A673 (cell line): ENCODE data around the gene CSNK1D. TPM values are rescaled to one million over a fixed set of nuclear protein-coding genes. Genes with fewer than 3 reads are reported as not detected.
"Not testable (repeated sequence)": the region's sequence is repeated elsewhere in the genome, so short reads cannot be mapped to it uniquely, and the experiment has no call there.

Experiments
- BruUV-seq: library from RNA; stranded (reverse); fragments of 400-500 nt; replicated peaks from 2 replicates; lab custom pipeline; 2021; lab: Mats Ljungman, UMichigan
- CTCF ChIA-PET: fragments of 300-600 bp; sonication (Branson Sonifier 250); formaldehyde crosslinking; loops from one replicate; lab custom pipeline; 2022; ENCODE audit warnings: antibody characterized with exemption; lab: Charles Lee
- POLR2A ChIA-PET: fragments of 300-600 bp; sonication (Branson Sonifier 250); formaldehyde crosslinking; loops from one replicate; lab custom pipeline; 2022; ENCODE audit warnings: antibody characterized with exemption; ENCODE audit not compliant: low non-redundant PET; lab: Charles Lee
- DNase-seq: peaks from one replicate; pipeline ENCODE4 v3.0.0-alpha.2; 2015; ENCODE audit warnings: low spot score
- H3K27ac ChIP-seq: fragments of 200-600 bp; sonication (generic); 2 replicates; pipeline ENCODE4 v1.5.1; 2016; ENCODE audit warnings: mixed run types, low read depth, mild to moderate bottlenecking, mixed read lengths, antibody characterized with exemption, low read length; ENCODE audit not compliant: poor library complexity, severe bottlenecking
- H3K27me3 ChIP-seq: fragments of 200-600 bp; sonication (generic); replicated peaks from 2 replicates; pipeline ENCODE4 v1.6.1; 2017; ENCODE audit warnings: mixed run types, low read depth, mild to moderate bottlenecking, mixed read lengths, antibody characterized with exemption, low read length; ENCODE audit not compliant: insufficient read depth, poor library complexity
- H3K36me3 ChIP-seq: fragments of 200-600 bp; sonication (generic); 2 replicates; pipeline ENCODE4 v1.6.1; 2016; ENCODE audit warnings: mixed run types, mild to moderate bottlenecking, mixed read lengths, antibody characterized with exemption, low read length; ENCODE audit not compliant: insufficient read depth, poor library complexity, severe bottlenecking
- H3K4me1 ChIP-seq: fragments of 200-600 bp; sonication (generic); 2 replicates; pipeline ENCODE4 v1.6.1; 2017; ENCODE audit warnings: mixed run types, mild to moderate bottlenecking, mixed read lengths, antibody characterized with exemption, low read length; ENCODE audit not compliant: insufficient read depth, poor library complexity, severe bottlenecking
- H3K4me3 ChIP-seq: fragments of 200-600 bp; sonication (generic); 2 replicates; pipeline ENCODE4 v1.5.1; 2016; ENCODE audit warnings: low read depth, mixed run types, mild to moderate bottlenecking, mixed read lengths, low read length; ENCODE audit not compliant: poor library complexity, severe bottlenecking
- H3K9me3 ChIP-seq: fragments of 200-600 bp; sonication (generic); 2 replicates; pipeline ENCODE4 v1.6.1; 2016; ENCODE audit warnings: mixed run types, low read depth, mild to moderate bottlenecking, mixed read lengths, antibody characterized with exemption, low read length; ENCODE audit not compliant: poor library complexity, severe bottlenecking
- CTCF ChIP-seq: fragments of 300-800, 200-600 bp; sonication (generic); conservative IDR thresholded peaks from 2 replicates; pipeline ENCODE4 v1.5.1; 2017; ENCODE audit warnings: low read depth, mild to moderate bottlenecking, antibody characterized with exemption, low read length, moderate library complexity, mixed read lengths
- EZH2 ChIP-seq: fragments of 200-600 bp; sonication (generic); IDR thresholded peaks from 2 replicates; pipeline ENCODE4 v1.6.1; 2017; ENCODE audit warnings: borderline replicate concordance, low read depth, mild to moderate bottlenecking, mixed read lengths, antibody characterized with exemption, low read length; ENCODE audit not compliant: poor library complexity, severe bottlenecking
- intact Hi-C: fragments of 100-400 bp; cut with micrococcal nuclease; formaldehyde crosslinking; loops from one replicate; pipeline ENCODE4 v1.10.0; 2022; ENCODE audit not compliant: unreplicated experiment
- microRNA-seq: library from miRNA; unstranded; fragments of <30 nt; microRNA quantifications from one replicate; pipeline ENCODE4 v1.2.0, GENCODE V29; 2021
- total RNA-seq: library from RNA; stranded (reverse); gene quantifications from 2 replicates; pipeline ENCODE4 v1.2.3, GENCODE V29; 2021

CSNK1D gene
- total RNA-seq, 1 experiment from 2014 or later, result 150 TPM

GRCh38 chr17:82194765-82195164, 78.7 kb downstream of the CSNK1D start:
- ChIA-PET POLR2A (no interaction called here), CTCF (no interaction called here)
- H3K4me1 ChIP-seq, result no peaks in the 10 kb centered on the region
- intact Hi-C loops, result no loop called here
- peaks cover 22% of the 10 kb centered on the region for H3K36me3 ChIP-seq
- BruUV-seq, result no TSS peak
- H3K27ac ChIP-seq, result no peak overlapping the region
- no peak for DNase-seq
- H3K27me3 ChIP-seq, result no peaks in the 10 kb centered on the region
- TF ChIP-seq EZH2, result no peak
- TF ChIP-seq CTCF, result no peak
- no peak overlapping the region for H3K4me3 ChIP-seq
- no peaks in the 10 kb centered on the region for H3K9me3 ChIP-seq

GRCh38 chr17:82193520-82194220, 79.8 kb downstream of the CSNK1D start:
- POLR2A ChIA-PET, result no interaction called here
- CTCF ChIA-PET, result no interaction called here
- Histone ChIP-seq H3K4me3 (no peak overlapping the region), H3K9me3 (no peaks in the 10 kb centered on the region), H3K27ac (no peak overlapping the region), H3K4me1 (no peaks in the 10 kb centered on the region), H3K27me3 (no peaks in the 10 kb centered on the region), H3K36me3 (peaks cover 22% of the 10 kb centered on the region)
- DNase-seq, result no peak
- intact Hi-C loops, result no loop called here
- no TSS peak for BruUV-seq
- TF ChIP-seq EZH2 (no peak), CTCF (no peak)

- H3K27me3 ChIP-seq, POLR2A ChIA-PET, DNase-seq, H3K9me3 ChIP-seq, BruUV-seq, CTCF ChIA-PET, H3K4me1 ChIP-seq, H3K27ac ChIP-seq, intact Hi-C loops, H3K4me3 ChIP-seq: not testable (repeated sequence)
- peaks cover 20% of the 10 kb centered on the region for H3K36me3 ChIP-seq
Observed at GRCh38 chr17:82193050-82193449, 80.5 kb downstream of the CSNK1D start.

Small RNA genes within 50 kb of the gene (microRNA-seq; reads per million reads assigned to microRNA genes)
- gene MIR6787, result not detected

Other genes starting within 250 kb of the CSNK1D start
- gene RAC3, start 242.0 kb downstream of the CSNK1D start, total RNA-seq, result 24.8 and 42.0 TPM in 2 replicates
- gene DCXR, start 236.0 kb downstream of the CSNK1D start, total RNA-seq, result 140 and 191 TPM in 2 replicates
- gene RFNG, start 221.9 kb downstream of the CSNK1D start, total RNA-seq, result 31.5 and 39.4 TPM in 2 replicates
- 162 and 192 TPM in 2 replicates for gene GPS1, start 221.8 kb downstream of the CSNK1D start, total RNA-seq
- gene DUS1L, start 207.9 kb downstream of the CSNK1D start, total RNA-seq, result 139 and 143 TPM in 2 replicates
- gene FASN, start 175.5 kb downstream of the CSNK1D start, total RNA-seq, result 591 and 676 TPM in 2 replicates
- 43.6 and 58.8 TPM in 2 replicates for gene CCDC57, start 60.9 kb downstream of the CSNK1D start, total RNA-seq
- gene SLC16A3, start 44.7 kb downstream of the CSNK1D start, total RNA-seq, result 0.97 and 2.8 TPM in 2 replicates
- not detected in 2 replicates for gene CD7, start 43.9 kb upstream of the CSNK1D start, total RNA-seq
- gene SECTM1, start 60.1 kb upstream of the CSNK1D start, total RNA-seq, result 1.4 and 2.8 TPM in 2 replicates
- 0.39 and 1.2 TPM in 2 replicates for gene TEX19, start 85.5 kb upstream of the CSNK1D start, total RNA-seq
- 0.52 and 0.58 TPM in 2 replicates for gene UTS2R, start 98.1 kb upstream of the CSNK1D start, total RNA-seq
- gene HEXD, start 144.6 kb upstream of the CSNK1D start, total RNA-seq, result 20.1 and 24.0 TPM in 2 replicates
- gene OGFOD3, start 144.9 kb upstream of the CSNK1D start, total RNA-seq, result 25.0 and 30.9 TPM in 2 replicates
- 72.8 and 91.1 TPM in 2 replicates for gene CYBC1, start 177.1 kb upstream of the CSNK1D start, total RNA-seq
- gene NARF, start 185.0 kb upstream of the CSNK1D start, total RNA-seq, result 74.1 and 75.7 TPM in 2 replicates
- gene FOXK2, start 246.0 kb upstream of the CSNK1D start, total RNA-seq, result 107 and 116 TPM in 2 replicates